NCI-H69 (cell line): ENCODE measurements around the gene IL23A.

ENCODE experiments used
- DNase-seq: peaks from one replicate; lab custom pipeline; 2025; lab: John Stamatoyannopoulos, UW

Gene IL23A

DNA sequence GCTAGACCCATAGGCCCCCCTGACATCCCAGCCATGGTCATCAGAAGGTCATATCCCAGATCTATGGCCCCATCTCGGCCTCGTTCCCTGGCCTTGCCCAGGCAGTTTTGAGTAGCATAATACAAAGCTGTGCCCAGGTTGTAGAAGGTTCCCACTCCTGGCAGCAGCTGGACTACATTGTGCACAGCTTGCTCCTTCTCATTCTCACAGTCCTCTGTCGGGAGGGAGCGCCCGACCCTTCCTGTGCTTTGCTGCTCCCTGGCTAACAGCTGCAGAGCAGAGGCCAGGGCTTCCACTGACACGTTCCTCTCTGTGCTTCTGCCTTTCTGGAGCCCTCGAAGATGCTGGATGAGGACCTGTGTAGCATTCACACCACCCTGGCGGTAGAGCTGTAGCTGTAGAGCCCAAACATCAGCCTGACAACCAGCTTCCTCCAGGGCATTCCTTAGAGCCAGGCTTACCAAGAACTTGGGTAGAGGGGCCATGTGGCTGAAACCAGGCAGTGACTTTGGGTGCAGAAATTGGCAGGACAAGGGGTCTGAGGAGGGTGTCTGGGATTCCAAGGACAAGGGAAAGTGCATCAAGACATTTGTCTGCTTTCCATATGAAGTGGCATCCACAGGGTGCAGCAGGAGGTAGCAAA lies 22.9 kb downstream of the IL23A start:
- DNase-seq = no peak

DNA sequence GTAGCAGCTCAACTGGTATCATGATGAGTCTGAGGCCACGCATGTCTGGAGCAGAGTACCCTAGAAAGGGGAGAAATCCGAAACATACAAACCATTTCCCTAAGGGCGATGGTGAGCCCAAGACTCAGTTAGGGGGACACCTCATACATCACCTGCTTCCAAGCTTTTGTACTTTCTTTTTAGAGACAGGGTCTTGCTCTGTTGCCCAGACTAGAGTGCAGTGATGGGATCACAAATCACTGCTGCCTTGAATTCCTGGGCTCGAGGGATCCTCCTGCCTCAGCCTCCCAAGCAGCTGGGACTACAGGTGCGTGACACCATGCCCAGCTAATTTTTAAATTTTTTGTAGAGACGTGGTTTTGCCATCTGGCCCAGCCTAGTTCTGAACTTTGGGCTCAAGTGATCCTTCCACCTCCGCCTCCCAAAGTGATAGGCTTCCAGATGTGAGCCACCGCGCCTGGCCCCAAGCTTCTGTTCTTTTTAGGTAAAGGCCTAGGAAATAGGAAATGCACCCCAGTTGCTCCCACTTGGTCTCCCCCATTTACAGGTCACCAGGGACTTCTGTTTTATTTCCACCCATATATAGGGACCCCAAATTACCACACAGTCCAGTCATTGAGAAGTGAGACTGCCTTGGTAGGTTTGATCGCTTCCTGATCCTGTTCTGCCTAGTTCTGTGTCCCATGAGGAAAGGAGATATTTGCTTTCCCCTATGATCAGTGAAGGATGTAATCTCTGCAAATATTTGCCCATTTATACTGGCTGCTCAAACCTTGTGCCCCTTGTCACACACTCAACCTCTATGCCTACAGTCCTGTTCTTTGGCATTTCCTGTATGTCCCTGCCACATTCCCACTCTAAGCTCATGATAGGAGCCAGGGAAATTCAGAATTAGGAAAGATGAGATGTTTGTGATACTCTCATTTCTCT lies 23.7 kb downstream of the IL23A start, which contains the start of gene APOF:
TSS of gene APOF (minus strand) at position 728 of the 930 bp plus-strand sequence. CDS start at position 616, 112 bp downstream.
- peak; percentile 15 for DNase-seq

DNA sequence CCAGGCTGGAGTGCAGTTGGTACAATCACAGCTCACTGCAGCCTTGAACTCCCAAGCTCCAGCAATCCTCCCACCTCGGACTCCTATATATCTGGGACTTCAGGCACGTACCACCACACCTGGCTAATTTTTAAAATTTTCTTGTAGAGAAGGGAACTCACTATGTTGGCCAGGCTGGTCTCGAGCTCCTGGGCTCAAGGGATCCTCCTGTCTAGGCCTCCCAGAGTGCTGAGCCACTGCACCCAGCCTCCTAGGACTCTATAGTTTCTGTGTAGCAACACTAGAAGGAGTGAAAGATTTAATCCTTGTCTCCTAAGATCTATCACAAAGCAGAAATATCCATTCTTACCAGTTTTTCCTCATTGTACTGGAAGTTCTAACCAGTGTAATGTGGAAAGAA lies 28.3 kb downstream of the IL23A start:
- DNase-seq = no peak

DNA sequence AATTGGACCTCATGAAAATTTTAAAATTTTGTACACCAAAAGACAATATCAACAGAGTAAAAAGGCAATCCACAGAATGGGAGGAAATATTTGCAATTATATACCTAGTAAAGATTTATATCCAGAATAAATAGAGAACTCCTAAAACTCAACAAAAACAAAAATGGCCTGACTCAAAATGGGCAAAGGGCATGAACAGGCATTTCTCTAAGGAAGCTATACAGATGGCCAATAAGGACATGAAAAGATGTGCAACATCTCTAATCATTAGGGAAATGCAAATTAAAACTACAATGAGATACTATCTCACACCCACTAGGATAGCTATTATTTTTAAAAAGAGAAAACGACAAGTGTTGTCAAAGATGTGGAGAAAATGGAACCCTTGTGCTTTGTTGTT lies 34.8 kb downstream of the IL23A start:
- no peak for DNase-seq

DNA sequence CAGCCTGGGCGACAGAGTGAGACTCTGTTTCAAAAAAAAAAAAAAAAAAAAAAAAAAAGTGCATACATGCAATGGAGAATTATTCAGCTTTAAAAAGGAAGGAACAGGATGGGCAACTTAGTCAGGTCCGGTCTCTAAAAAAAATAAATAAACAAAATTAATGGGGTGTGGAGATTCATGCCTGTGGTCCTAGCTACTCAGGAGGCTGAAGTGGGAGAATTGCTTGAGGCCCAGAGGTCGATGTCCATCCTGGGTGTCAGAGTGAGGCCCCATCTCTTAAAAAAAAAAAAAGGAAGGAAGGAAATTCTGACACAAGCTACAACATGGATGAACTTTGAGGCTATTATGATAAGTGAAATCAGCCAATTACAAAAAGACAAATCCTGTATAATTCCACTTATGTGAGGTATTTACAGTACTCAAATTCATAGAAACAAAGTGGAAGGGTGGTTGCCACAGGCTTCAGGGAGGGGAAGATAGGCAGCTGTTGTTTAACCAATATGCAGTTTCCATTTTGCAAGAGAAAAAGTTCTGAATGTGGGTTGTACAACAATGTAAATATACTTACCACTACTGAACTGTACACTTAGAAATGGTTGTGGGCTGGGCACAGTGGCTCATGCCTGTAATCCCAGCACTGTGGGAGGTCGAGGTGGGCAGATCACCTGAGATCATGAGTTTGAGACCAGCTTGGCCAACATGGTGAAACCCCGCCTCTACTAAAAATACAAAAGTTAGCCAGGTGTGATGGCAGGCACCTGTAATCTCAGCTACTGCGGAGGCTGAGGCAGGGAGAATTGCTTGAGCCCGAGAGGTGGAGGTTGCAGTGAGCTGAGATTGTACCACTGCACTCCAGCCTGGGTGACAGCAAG lies 36.3 kb downstream of the IL23A start:
- DNase-seq = no peak

DNA sequence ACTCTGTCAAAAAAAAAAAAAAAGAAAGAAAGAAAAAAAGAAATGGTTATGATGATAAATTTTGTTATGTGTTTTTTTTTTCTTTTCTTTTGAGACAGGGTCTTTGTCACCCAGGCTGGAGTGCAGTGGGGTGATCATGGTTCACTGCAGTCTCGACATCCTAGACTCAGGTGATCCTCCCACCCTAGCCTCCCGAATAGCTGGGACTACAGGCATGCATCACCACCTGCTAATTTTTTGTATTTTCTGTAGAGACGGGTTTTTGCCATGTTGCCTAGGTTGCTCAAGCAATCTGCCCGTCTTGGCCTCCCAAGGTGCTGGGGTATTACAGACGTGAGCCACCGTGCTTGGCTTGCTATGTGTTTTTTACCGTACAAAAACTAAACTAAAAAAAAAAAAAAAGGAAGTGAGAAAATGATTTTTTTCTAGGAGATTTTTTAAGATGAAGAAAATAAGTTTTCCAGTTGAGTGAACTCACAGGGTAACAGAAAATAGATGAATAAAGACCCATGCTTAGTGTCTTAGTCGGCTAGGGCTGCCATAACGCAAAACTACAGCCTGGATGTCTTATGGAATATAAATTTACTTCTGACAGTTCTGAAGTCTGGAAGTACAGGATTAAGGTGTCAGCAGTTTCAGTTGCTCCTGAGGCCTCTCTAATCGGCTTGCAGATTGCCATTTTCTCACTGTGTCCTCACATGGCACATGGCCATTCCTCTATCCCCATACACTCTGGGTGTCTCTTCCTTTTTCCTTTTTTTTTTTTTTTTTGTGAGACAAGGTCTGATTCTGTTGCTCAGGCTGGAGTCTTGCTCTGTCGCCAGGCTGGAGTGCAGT lies 37.1 kb downstream of the IL23A start:
- no peak for DNase-seq

DNA sequence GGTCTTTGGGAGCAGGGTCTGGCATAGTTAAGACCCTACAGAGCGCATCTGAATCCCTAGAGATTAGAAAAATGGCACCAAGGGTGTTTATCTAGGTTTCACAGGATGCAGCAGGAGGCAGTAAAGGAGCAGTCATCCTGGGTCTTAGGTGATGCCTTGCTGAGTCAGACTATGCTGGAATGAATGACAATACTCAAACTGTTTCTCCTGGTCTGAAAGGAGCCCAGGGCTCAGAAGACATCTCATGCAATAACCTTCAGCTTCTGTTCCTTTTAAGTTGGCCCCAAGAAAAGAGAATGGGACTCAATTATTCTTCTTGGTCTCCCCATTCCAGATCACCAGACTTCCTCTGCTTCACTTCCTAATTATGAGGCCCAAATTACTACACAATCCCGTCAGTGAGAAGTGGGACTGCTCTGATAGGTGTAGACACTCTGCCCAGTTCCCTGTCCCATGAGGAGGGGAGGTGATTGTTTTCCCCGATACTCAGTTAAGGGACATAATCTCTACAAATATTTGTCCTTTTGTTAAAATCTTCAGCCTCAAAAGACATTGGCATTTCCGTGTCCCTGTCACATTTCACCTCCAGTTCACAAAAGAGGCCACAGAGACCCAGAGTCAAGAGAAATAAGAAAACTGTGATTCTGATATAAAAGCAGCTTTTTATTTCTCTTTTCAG lies 38.8 kb downstream of the IL23A start:
- no peak for DNase-seq

DNA sequence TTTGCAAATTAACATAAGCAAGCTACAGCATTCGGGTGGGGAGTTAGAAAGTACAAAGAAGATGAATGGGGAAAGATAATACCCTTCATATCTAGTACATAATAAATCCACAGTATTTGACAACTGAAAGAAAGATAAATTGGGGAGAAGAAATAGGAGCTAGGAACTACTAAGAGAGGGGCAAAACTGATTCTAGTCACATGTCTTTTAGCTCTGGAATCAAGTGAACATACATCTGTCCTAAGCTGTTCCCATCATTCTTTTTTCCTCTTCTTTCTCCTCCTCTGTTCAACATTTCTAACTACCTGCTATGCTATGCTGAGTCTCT lies 39.3 kb downstream of the IL23A start:
- DNase-seq = no peak

DNA sequence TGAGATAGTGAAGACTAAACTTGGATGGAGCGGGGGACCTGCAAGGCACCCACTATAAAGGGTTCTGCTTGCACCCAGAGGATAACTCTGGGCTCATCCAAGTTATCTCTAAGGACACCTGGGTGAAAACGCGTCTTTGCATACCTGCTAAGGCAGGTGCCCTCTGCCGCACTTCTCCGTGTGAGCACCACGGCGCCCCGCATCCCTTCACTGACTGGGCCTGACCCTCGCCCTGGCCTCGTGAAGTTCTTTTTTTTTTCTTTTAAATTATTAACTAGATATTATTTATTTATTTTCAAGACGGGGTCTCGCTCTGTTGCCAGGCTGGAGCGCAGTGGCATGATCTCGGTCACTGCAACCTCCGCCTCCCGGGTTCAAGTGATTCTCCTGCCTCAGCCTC lies 43.9 kb downstream of the IL23A start:
- DNase-seq = no peak

DNA sequence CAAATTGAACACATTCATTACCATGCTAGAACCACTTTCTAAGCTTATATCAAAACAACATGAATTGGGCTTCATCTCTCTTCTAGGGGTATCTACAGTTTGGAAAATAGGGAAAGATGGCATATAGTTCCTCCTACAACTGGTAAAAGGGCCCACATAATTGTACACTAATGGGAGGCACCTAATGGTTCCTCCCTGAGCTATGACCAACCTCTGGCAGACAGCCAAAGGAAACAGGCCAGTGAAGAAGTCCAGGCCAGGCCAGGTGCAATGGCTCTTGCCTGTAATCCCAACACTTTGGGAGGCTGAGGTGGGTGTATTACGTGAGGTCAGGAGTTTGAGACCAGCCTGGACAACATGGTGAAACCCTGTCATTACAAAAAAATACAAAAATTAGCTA lies 47.2 kb downstream of the IL23A start:
- peak; percentile 67 for DNase-seq

DNA sequence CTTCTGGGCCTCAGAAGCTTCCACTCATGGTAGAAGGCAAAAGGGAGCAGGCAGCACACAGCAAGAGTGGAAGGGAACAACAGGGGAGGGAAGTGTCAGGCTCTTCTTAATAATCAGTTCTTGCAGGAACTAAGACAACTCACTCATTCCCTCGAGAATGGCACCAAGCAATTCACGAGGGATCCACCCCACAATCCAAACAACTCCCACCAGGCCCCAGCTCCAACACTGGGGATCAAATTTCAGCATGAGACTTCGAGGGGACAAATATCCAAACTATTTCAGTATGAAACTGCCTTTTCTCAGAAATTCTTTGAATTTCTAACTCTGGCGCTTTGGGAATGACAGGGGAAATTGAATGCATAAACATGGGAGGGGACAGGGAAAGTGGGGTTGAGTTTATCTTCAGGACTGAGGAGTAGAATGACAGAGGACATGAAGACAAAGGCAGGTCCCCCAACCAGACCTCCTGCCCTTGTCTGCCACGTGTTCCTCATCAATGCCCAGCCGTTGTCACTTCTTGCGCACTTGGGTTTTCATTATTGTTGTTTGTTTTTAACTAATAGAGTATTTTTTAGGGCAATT lies 48.6 kb downstream of the IL23A start:
- DNase-seq = peak; percentile 10

DNA sequence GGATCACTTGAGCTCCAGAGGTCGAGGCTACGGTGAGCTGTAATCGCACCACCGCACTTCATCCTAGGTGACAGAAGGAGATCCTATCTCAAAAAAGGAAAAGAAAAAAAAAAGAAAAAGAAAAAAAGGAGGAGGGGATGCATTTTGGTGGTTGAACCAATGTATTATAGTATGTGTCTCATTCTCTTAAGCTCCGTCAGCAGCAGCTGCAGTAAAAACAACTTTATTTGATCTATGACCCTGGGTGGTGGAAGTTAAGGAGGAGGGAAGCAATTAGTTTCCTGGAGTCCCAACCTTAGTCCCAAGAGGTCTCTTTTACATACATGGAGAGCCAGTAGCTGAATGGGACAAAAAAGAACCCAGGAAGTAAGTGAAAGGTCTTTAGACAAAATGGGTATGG lies 50.7 kb downstream of the IL23A start:
- no peak for DNase-seq
